Right lobe of liver (tissue), 4 donors: ENCODE data around the gene LURAP1L.

ENCODE experiments used
- CTCF ChIP-seq, 4 donors: fragments of 200-600 bp in 3 of 4; fragments of 450-650 bp in 1 of 4; IDR thresholded peaks; one replicate each; pipeline versions ENCODE4 v1.5.1 to v1.8.0; 2016 to 2022; ENCODE audit warnings: antibody characterized with exemption in 4 of 4, mild to moderate bottlenecking in 2 of 4
- POLR2A ChIP-seq: fragments of 450-650 bp; IDR thresholded peaks from one replicate; pipeline ENCODE4 v1.6.1; 2017; ENCODE audit warnings: antibody characterized with exemption, mild to moderate bottlenecking
- donor health status: DM: no; HTN: no; CAD: no.
- donor health status: DM: no; HTN: no; CAD: no.
- donor health status: DM: no; HTN: yes; CAD: no.

GRCh38 chr9:12732971-12733370 lies 41.8 kb upstream of the LURAP1L start:
- no peak for TF ChIP-seq CTCF (IDR thresholded peaks at IDR 0.05)
- TF ChIP-seq POLR2A: no peak
